ENCODE measurements around the gene SIGLEC1.

GRCh38 chr20:3685341-3685740 is 27.1 kb downstream of the SIGLEC1 start:
- no peak for TF ChIP-seq CTCF (conservative IDR thresholded peaks at IDR 0.05; ENCODE audit: low read depth, low read length)
- TF ChIP-seq EZH2 (IDR thresholded peaks at IDR 0.05; ENCODE audit: low read length, unreplicated experiment): no peak
